HG02763 (cell line): Measurements from ENCODE around the gene TMEM179.
"Not testable (repeated sequence)": the region's sequence is repeated elsewhere in the genome, so short reads cannot be mapped to it uniquely, and the experiment has no call there.

Source experiments
- ATAC-seq: cut with Tn5 transposase; IDR thresholded peaks from one replicate; pipeline ENCODE4 v1.9.1; 2021; ENCODE audit warnings: mild to moderate bottlenecking, moderate library complexity; ENCODE audit not compliant: unreplicated experiment

TMEM179 gene

GRCh38 chr14:104604458-104605449, at the start of gene TMEM179:
Gene TMEM179 (minus strand): TSS chr14:104604772. CDS start chr14:104604741, 31 bp downstream.
- no peak for ATAC-seq

GRCh38 chr14:104654119-104654518, 49.5 kb upstream of the TMEM179 start:
- no peak for ATAC-seq

DNA sequence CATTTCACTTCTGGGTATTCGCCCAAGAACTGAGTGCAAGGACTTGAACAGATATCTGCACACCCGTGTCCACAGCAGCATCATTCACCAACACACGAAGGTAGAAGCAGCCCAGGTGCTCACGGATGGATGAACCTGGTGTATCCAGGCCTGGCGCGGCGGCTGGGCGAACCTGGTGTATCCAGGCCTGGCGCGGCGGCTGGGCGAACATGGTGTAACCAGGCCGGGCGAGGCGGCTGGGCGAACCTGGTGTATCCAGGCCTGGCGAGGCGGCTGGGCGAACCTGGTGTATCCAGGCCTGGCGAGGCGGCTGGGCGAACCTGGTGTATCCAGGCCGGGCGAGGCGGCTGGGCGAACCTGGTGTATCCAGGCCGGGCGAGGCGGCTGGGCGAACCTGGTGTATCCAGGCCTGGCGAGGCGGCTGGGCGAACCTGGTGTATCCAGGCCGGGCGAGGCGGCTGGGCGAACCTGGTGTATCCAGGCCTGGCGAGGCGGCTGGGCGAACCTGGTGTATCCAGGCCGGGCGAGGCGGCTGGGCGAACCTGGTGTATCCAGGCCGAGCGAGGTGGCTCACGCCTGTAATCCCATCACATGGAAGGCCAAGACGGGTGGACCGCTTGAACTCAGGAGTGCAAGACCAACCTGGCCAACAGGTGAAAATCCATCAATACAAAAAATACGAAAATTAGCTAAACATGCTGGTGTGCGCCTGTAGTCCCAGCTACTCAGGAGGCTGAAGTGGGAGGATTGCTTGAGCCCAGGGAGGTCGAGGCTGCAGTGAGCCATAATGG, 48.8 kb upstream of the TMEM179 start:
- ATAC-seq: not testable (repeated sequence)

GRCh38 chr14:104652386-104652785, 47.8 kb upstream of the TMEM179 start:
- ATAC-seq: no peak

DNA sequence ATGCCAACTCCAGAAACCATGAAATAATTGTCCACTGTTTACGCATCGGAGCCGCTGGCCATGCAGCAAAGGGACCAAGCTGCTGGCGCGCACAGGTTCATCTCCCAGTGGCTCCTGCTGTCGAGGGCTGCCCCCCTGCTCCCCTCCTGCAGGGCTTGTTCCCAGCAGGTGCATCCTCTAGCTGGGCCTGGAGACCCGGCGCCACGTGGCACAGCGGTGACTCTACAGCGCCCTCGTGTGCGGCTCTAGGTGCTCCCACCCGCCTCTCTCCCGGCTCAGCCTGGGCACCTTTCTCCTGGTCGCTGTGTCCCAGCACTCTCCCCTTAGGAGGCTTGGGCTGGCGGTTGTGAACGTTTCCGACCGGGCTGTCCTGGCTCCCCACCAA, 47.3 kb upstream of the TMEM179 start:
- no peak for ATAC-seq

GRCh38 chr14:104650981-104651875, 46.7 kb upstream of the TMEM179 start:
- no peak for ATAC-seq

GRCh38 chr14:104650057-104650980, 45.7 kb upstream of the TMEM179 start:
- ATAC-seq: no peak

GRCh38 chr14:104647467-104648043, 43.0 kb upstream of the TMEM179 start:
- no peak for ATAC-seq

DNA sequence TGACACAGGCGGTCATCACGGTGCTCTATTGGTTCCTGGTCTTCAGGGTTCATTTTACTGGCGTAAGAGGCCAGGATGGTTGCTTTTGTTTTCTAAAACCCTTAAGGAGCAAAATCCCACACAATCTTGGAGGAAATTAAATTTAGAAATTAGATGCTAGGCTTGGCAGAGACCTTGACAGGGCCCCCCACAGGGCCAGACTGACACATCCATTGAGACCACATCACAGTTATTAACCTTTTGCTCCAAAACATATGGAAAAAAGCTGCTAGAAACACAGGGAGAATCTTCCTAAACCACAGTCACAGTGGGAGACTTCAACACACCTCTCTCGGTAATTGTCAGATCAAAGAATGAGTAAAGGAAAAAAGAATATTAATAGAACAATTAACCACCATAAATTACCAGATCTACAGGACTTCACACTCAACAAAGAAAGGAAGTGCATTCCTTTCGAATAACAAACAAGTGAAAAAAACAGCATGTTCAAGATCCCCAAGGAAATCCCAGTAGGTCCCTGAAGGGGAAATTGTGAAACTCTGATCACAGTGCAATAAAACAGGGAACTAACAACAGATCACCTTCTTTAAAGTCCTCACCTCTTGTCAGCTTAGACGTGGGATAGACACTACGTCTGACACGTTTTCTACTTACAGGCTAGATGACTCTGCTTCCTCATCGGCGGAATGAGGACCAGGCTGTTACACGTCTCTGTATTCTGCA, 40.2 kb upstream of the TMEM179 start:
- ATAC-seq: no peak

- no peak for ATAC-seq
Measured at GRCh38 chr14:104644091-104644635, 39.6 kb upstream of the TMEM179 start.

- ATAC-seq: no peak
Measured at GRCh38 chr14:104643306-104643705, 38.7 kb upstream of the TMEM179 start.

GRCh38 chr14:104642540-104642868, 37.9 kb upstream of the TMEM179 start:
- no peak for ATAC-seq

GRCh38 chr14:104641753-104642539, 37.4 kb upstream of the TMEM179 start:
- no peak for ATAC-seq

DNA sequence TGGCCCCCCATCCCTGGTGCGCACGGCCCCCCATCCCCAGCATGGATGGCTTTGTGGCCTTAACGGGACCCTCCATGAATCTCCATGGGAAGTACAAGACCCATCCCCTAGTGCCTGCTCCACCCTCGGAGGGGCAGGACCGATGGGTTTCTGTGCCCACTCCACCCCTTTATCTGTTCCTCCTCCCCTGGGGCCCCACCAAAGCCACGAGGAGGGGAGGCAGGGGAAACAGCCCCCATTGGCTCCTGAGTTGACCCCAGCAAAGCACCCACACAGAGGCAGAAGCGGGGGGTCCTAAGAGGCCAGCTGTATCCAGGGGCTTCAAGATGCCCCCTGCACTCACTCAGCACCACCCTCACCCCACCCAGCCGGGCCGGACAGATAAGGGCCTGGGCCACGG, 36.1 kb upstream of the TMEM179 start:
- ATAC-seq: no peak

DNA sequence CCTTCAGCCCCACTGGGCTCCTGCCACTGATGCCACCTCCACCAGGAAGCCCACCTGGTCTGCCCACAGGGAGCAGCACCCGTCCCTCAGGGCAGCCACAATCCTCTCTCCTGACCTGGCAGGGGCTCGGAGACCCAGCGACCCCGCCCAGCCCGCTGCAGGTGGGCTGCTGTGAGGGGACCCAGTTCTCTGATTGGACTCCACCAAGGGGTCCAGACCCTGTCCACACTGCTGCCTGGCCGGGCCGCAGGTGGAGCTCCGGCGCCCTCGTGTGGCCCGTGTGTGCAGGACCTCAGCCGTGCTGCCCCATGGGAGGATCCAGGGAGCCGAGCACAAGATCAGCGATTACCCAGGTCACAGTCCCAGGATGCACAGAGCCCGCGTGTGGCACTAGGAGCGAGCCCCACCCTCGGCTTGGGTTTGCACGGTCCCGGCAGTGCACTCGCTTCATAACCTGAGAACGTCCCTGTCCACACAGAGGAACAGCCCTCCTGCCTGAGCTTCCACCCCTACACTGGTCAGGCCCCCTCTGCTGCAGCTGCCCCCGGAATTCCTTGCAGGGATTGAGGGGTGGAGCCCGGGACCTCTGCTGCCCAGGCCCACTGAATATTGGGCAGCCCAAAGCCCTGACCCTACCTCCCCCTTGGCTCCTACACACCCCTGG, 35.4 kb upstream of the TMEM179 start:
- no peak for ATAC-seq

- no peak for ATAC-seq
Measured at GRCh38 chr14:104639471-104639870, 34.9 kb upstream of the TMEM179 start.

- no peak for ATAC-seq
Measured at GRCh38 chr14:104638927-104639450, 34.4 kb upstream of the TMEM179 start.
